ENCODE data around the gene SLC24A3.

The SLC24A3 gene

GRCh38 chr20:19397666-19398065, 185.2 kb downstream of the SLC24A3 start:
- DNase-seq = no peak

GRCh38 chr20:19401096-19401495, 188.7 kb downstream of the SLC24A3 start:
- DNase-seq = no peak

GRCh38 chr20:19403549-19403948, 191.1 kb downstream of the SLC24A3 start:
- DNase-seq = no peak

GRCh38 chr20:19404826-19405225, 192.4 kb downstream of the SLC24A3 start:
- no peak for DNase-seq

- DNase-seq = no peak
Measured at GRCh38 chr20:19405958-19406357, 193.5 kb downstream of the SLC24A3 start.

- DNase-seq = no peak
Measured at GRCh38 chr20:19406381-19406780, 193.9 kb downstream of the SLC24A3 start.

GRCh38 chr20:19407196-19407595, 194.8 kb downstream of the SLC24A3 start:
- no peak for DNase-seq

GRCh38 chr20:19407736-19408135, 195.3 kb downstream of the SLC24A3 start:
- DNase-seq = no peak

- no peak for DNase-seq
Measured at GRCh38 chr20:19408971-19409370, 196.5 kb downstream of the SLC24A3 start.

- DNase-seq = no peak
Measured at GRCh38 chr20:19411811-19412210, 199.4 kb downstream of the SLC24A3 start.

GRCh38 chr20:19412254-19412653, 199.8 kb downstream of the SLC24A3 start:
- DNase-seq = no peak

GRCh38 chr20:19414600-19414999, 202.2 kb downstream of the SLC24A3 start:
- no peak for DNase-seq

GRCh38 chr20:19415786-19416185, 203.3 kb downstream of the SLC24A3 start:
- DNase-seq = no peak

GRCh38 chr20:19416627-19417026, 204.2 kb downstream of the SLC24A3 start:
- no peak for DNase-seq

GRCh38 chr20:19419396-19419795, 207.0 kb downstream of the SLC24A3 start:
- no peak for DNase-seq

- DNase-seq = no peak
Measured at GRCh38 chr20:19423097-19423899, 210.9 kb downstream of the SLC24A3 start.

GRCh38 chr20:19423900-19424620, 211.6 kb downstream of the SLC24A3 start:
- DNase-seq = no peak

- DNase-seq = no peak
Measured at GRCh38 chr20:19426356-19426755, 213.9 kb downstream of the SLC24A3 start.

GRCh38 chr20:19427480-19427879, 215.0 kb downstream of the SLC24A3 start:
- DNase-seq = no peak

GRCh38 chr20:19427913-19428312, 215.5 kb downstream of the SLC24A3 start:
- DNase-seq = no peak

- DNase-seq = no peak
Measured at GRCh38 chr20:19428324-19428723, 215.9 kb downstream of the SLC24A3 start.

- no peak for DNase-seq
Measured at GRCh38 chr20:19429538-19429937, 217.1 kb downstream of the SLC24A3 start.

- no peak for DNase-seq
Measured at GRCh38 chr20:19430641-19431315, 218.3 kb downstream of the SLC24A3 start.

GRCh38 chr20:19431316-19431700, 218.9 kb downstream of the SLC24A3 start:
- DNase-seq = no peak

Data from stimulated activated CD4-positive, alpha-beta T cell treated with anti-CD3 and anti-CD28 coated beads, Interleukin-1b, Interleukin-23, amount 100 ng/mL, for 48 hours (primary cell).